ENCODE results near the gene CXCL13.

CXCL13 gene

GRCh38 chr4:77623091-77623490 lies 17.5 kb downstream of the CXCL13 start:
- Histone ChIP-seq H3K36me3 (ENCODE audit: control insufficient read depth in 1 of 2, insufficient read depth in 2 of 2, low read depth in 1 of 2, low read length in 2 of 2) (no peaks in the 10 kb centered on the region), H3K79me1 (replicated peaks; ENCODE audit: low read length, poor library complexity, severe bottlenecking) (no peaks in the 10 kb centered on the region), H3K4ac (ENCODE audit: low read depth in 1 of 2, low read length in 2 of 2) (no peak overlapping the region), H3K9me3 (ENCODE audit: control insufficient read depth, low read length) (no peaks in the 10 kb centered on the region), H2BK12ac (ENCODE audit: low read length in 2 of 2) (no peak overlapping the region), H3K4me2 (ENCODE audit: low read length, poor library complexity, severe bottlenecking) (no peak overlapping the region), H2AFZ (ENCODE audit: low read depth, low read length) (no peak overlapping the region), H2AK5ac (ENCODE audit: low read length, severe bottlenecking) (no peak overlapping the region), H4K91ac (ENCODE audit: low read length) (no peak overlapping the region), H2BK120ac (ENCODE audit: low read depth, low read length) (no peak overlapping the region), H3K4me3 (ENCODE audit: insufficient read depth in 1 of 2, low read depth in 1 of 2, low read length in 2 of 2) (no peak overlapping the region), H3K9ac (ENCODE audit: low read length) (no peak overlapping the region), H3K18ac (ENCODE audit: low read depth in 1 of 2, low read length in 2 of 2) (no peak overlapping the region), H3K4me1 (ENCODE audit: control insufficient read depth, insufficient read depth, low read depth, low read length) (peaks cover 2% of the 10 kb centered on the region), H2BK5ac (ENCODE audit: low read depth, low read length, poor library complexity, severe bottlenecking) (no peak overlapping the region), H2BK15ac (ENCODE audit: low read depth, poor library complexity, severe bottlenecking) (no peak overlapping the region), H3K23ac (ENCODE audit: low read length in 2 of 2) (no peak overlapping the region), H3K27ac (ENCODE audit: low read length, poor library complexity, severe bottlenecking) (no peak overlapping the region), H3K14ac (ENCODE audit: low read length in 2 of 2) (no peak overlapping the region), H4K8ac (ENCODE audit: low read length) (no peak overlapping the region), H3K27me3 (ENCODE audit: control insufficient read depth in 1 of 2, insufficient read depth in 1 of 2, low read length in 2 of 2) (no peaks in the 10 kb centered on the region)
- no peak for DNase-seq
- no CpG with 5 or more reads among the region's 2 CpGs for WGBS

GRCh38 chr4:77624213-77624612 lies 18.6 kb downstream of the CXCL13 start:
- H3K27ac ChIP-seq (ENCODE audit: low read length, poor library complexity, severe bottlenecking): no peak overlapping the region
- H3K27me3 ChIP-seq (ENCODE audit: control insufficient read depth in 1 of 2, insufficient read depth in 1 of 2, low read length in 2 of 2): no peaks in the 10 kb centered on the region
- no peak overlapping the region for H3K9ac ChIP-seq (ENCODE audit: low read length)
- H2BK15ac ChIP-seq (ENCODE audit: low read depth, poor library complexity, severe bottlenecking): no peak overlapping the region
- H3K9me3 ChIP-seq (ENCODE audit: control insufficient read depth, low read length): no peaks in the 10 kb centered on the region
- H2AFZ ChIP-seq (ENCODE audit: low read depth, low read length): no peak overlapping the region
- 84% methylated on average over 4 of the region's 4 CpGs for WGBS
- H3K4me3 ChIP-seq (ENCODE audit: insufficient read depth in 1 of 2, low read depth in 1 of 2, low read length in 2 of 2): no peak overlapping the region
- no peaks in the 10 kb centered on the region for H3K4me1 ChIP-seq (ENCODE audit: control insufficient read depth, insufficient read depth, low read depth, low read length)
- no peak overlapping the region for H3K14ac ChIP-seq (ENCODE audit: low read length in 2 of 2)
- no peak overlapping the region for H2BK5ac ChIP-seq (ENCODE audit: low read depth, low read length, poor library complexity, severe bottlenecking)
- no peaks in the 10 kb centered on the region for H3K79me1 ChIP-seq (replicated peaks; ENCODE audit: low read length, poor library complexity, severe bottlenecking)
- no peak overlapping the region for H2BK120ac ChIP-seq (ENCODE audit: low read depth, low read length)
- DNase-seq: no peak
- no peak overlapping the region for H4K8ac ChIP-seq (ENCODE audit: low read length)
- no peak overlapping the region for H3K4me2 ChIP-seq (ENCODE audit: low read length, poor library complexity, severe bottlenecking)
- H4K91ac ChIP-seq (ENCODE audit: low read length): no peak overlapping the region
- H3K23ac ChIP-seq (ENCODE audit: low read length in 2 of 2): no peak overlapping the region
- H2AK5ac ChIP-seq (ENCODE audit: low read length, severe bottlenecking): no peak overlapping the region
- H3K18ac ChIP-seq (ENCODE audit: low read depth in 1 of 2, low read length in 2 of 2): no peak overlapping the region
- no peaks in the 10 kb centered on the region for H3K36me3 ChIP-seq (ENCODE audit: control insufficient read depth in 1 of 2, insufficient read depth in 2 of 2, low read depth in 1 of 2, low read length in 2 of 2)
- H3K4ac ChIP-seq (ENCODE audit: low read depth in 1 of 2, low read length in 2 of 2): no peak overlapping the region
- H2BK12ac ChIP-seq (ENCODE audit: low read length in 2 of 2): no peak overlapping the region

GRCh38 chr4:77625485-77625884 lies 19.9 kb downstream of the CXCL13 start:
- H3K4me2 ChIP-seq (ENCODE audit: low read length, poor library complexity, severe bottlenecking): no peak overlapping the region

GRCh38 chr4:77629885-77630284 lies 24.3 kb downstream of the CXCL13 start:
- Histone ChIP-seq H2AFZ (ENCODE audit: low read depth, low read length) (no peak overlapping the region), H4K8ac (ENCODE audit: low read length) (no peak overlapping the region), H3K23ac (ENCODE audit: low read length in 2 of 2) (no peak overlapping the region), H3K9me3 (ENCODE audit: control insufficient read depth, low read length) (no peaks in the 10 kb centered on the region), H3K4ac (ENCODE audit: low read depth in 1 of 2, low read length in 2 of 2) (no peak overlapping the region), H2BK12ac (ENCODE audit: low read length in 2 of 2) (no peak overlapping the region), H4K91ac (ENCODE audit: low read length) (no peak overlapping the region), H2AK5ac (ENCODE audit: low read length, severe bottlenecking) (no peak overlapping the region), H3K4me1 (ENCODE audit: control insufficient read depth, insufficient read depth, low read depth, low read length) (no peaks in the 10 kb centered on the region), H3K4me2 (ENCODE audit: low read length, poor library complexity, severe bottlenecking) (no peak overlapping the region), H3K14ac (ENCODE audit: low read length in 2 of 2) (no peak overlapping the region), H2BK5ac (ENCODE audit: low read depth, low read length, poor library complexity, severe bottlenecking) (no peak overlapping the region), H2BK120ac (ENCODE audit: low read depth, low read length) (no peak overlapping the region), H3K18ac (ENCODE audit: low read depth in 1 of 2, low read length in 2 of 2) (no peak overlapping the region), H3K36me3 (ENCODE audit: control insufficient read depth in 1 of 2, insufficient read depth in 2 of 2, low read depth in 1 of 2, low read length in 2 of 2) (no peaks in the 10 kb centered on the region), H2BK15ac (ENCODE audit: low read depth, poor library complexity, severe bottlenecking) (no peak overlapping the region), H3K79me1 (replicated peaks; ENCODE audit: low read length, poor library complexity, severe bottlenecking) (no peaks in the 10 kb centered on the region), H3K27ac (ENCODE audit: low read length, poor library complexity, severe bottlenecking) (no peak overlapping the region), H3K27me3 (ENCODE audit: control insufficient read depth in 1 of 2, insufficient read depth in 1 of 2, low read length in 2 of 2) (peaks cover 0 to 3% of the 10 kb centered on the region in 2 experiments), H3K4me3 (ENCODE audit: insufficient read depth in 1 of 2, low read depth in 1 of 2, low read length in 2 of 2) (no peak overlapping the region), H3K9ac (ENCODE audit: low read length) (no peak overlapping the region)
- no peak for DNase-seq
- 83% methylated on average over 2 of the region's 2 CpGs for WGBS

More at GRCh38 chr4:77625485-77625884, 19.9 kb downstream of the CXCL13 start:
- Histone ChIP-seq H3K14ac (ENCODE audit: low read length in 2 of 2) (no peak overlapping the region), H3K4me1 (ENCODE audit: control insufficient read depth, insufficient read depth, low read depth, low read length) (no peaks in the 10 kb centered on the region), H2BK15ac (ENCODE audit: low read depth, poor library complexity, severe bottlenecking) (no peak overlapping the region), H3K27me3 (ENCODE audit: control insufficient read depth in 1 of 2, insufficient read depth in 1 of 2, low read length in 2 of 2) (no peaks in the 10 kb centered on the region), H2BK120ac (ENCODE audit: low read depth, low read length) (no peak overlapping the region), H3K9me3 (ENCODE audit: control insufficient read depth, low read length) (no peaks in the 10 kb centered on the region), H3K9ac (ENCODE audit: low read length) (no peak overlapping the region), H4K8ac (ENCODE audit: low read length) (no peak overlapping the region), H3K4ac (ENCODE audit: low read depth in 1 of 2, low read length in 2 of 2) (no peak overlapping the region), H2BK5ac (ENCODE audit: low read depth, low read length, poor library complexity, severe bottlenecking) (no peak overlapping the region), H2AK5ac (ENCODE audit: low read length, severe bottlenecking) (no peak overlapping the region), H3K36me3 (ENCODE audit: control insufficient read depth in 1 of 2, insufficient read depth in 2 of 2, low read depth in 1 of 2, low read length in 2 of 2) (no peaks in the 10 kb centered on the region), H3K18ac (ENCODE audit: low read depth in 1 of 2, low read length in 2 of 2) (no peak overlapping the region), H2BK12ac (ENCODE audit: low read length in 2 of 2) (no peak overlapping the region), H3K27ac (ENCODE audit: low read length, poor library complexity, severe bottlenecking) (no peak overlapping the region), H3K4me3 (ENCODE audit: insufficient read depth in 1 of 2, low read depth in 1 of 2, low read length in 2 of 2) (no peak overlapping the region), H2AFZ (ENCODE audit: low read depth, low read length) (no peak overlapping the region), H3K23ac (ENCODE audit: low read length in 2 of 2) (no peak overlapping the region), H4K91ac (ENCODE audit: low read length) (no peak overlapping the region), H3K79me1 (replicated peaks; ENCODE audit: low read length, poor library complexity, severe bottlenecking) (no peaks in the 10 kb centered on the region)
- DNase-seq: no peak
- WGBS: 85% methylated on average over 5 of the region's 5 CpGs
